ENCODE results near the gene GRM1.

DNA sequence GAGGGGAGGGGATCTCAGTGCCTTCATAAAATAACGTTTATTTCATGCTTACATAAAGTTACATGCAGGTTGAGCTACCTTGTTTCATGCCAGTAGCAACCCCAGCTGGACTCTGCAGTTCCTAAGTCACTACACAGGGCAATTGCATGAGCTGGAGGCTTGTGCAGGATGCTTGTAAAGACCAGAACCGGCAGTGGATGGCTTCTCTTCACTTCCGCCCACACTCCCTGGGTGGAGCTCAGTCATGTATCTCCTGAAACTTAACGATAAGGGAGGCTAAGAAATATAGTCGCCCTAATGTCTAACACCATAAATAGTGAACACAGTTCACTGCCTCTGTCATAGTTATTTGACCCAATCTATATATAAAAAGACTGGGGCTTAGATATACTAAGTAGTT, 415.3 kb downstream of the GRM1 start:
- TF ChIP-seq, protein P1, sequence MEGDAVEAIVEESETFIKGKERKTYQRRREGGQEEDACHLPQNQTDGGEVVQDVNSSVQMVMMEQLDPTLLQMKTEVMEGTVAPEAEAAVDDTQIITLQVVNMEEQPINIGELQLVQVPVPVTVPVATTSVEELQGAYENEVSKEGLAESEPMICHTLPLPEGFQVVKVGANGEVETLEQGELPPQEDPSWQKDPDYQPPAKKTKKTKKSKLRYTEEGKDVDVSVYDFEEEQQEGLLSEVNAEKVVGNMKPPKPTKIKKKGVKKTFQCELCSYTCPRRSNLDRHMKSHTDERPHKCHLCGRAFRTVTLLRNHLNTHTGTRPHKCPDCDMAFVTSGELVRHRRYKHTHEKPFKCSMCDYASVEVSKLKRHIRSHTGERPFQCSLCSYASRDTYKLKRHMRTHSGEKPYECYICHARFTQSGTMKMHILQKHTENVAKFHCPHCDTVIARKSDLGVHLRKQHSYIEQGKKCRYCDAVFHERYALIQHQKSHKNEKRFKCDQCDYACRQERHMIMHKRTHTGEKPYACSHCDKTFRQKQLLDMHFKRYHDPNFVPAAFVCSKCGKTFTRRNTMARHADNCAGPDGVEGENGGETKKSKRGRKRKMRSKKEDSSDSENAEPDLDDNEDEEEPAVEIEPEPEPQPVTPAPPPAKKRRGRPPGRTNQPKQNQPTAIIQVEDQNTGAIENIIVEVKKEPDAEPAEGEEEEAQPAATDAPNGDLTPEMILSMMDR (IDR thresholded peaks at IDR 0.05), result no peak
- TF ChIP-seq POLR2A (IDR thresholded peaks at IDR 0.05; ENCODE audit: low read depth), result no peak
- no peak for TF ChIP-seq POLR2AphosphoS5 (IDR thresholded peaks at IDR 0.05)
